ENCODE results near the gene MDM4. TPM values are rescaled to one million over a fixed set of nuclear protein-coding genes. Genes with fewer than 3 reads are reported as not detected.
"Not testable (repeated sequence)": the region's sequence is repeated elsewhere in the genome, so short reads cannot be mapped to it uniquely, and the experiment has no call there.

Gene MDM4
- total RNA-seq: 87.5 TPM

GRCh38 chr1:204516180-204516879 lies at the start of gene MDM4:
Gene MDM4 (plus strand): TSS chr1:204516406. CDS start chr1:204525519, 9,113 bp downstream.
- DNase-seq: peak; percentile 93

- DNase-seq: no peak
Measured at GRCh38 chr1:204466416-204467405, 49.5 kb upstream of the MDM4 start.

DNA sequence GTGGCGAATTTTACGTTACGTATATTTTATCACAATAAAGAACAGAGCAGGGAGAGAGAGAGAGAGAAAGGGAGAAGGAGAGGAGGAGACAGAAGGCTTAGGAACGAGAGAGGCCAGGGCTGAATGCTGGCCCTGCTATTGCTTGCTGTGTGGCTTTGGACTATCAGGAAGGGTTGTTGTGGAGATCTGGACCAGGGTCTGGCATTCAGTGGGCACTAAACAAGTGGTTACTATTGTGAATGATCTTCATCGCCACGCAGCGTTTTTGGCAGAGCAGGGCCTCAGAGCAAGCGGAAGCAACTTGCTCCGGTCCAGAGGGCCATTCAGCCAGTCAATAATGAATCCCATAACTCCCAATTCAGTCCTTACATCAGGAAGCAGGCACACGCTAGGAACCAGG lies 48.0 kb upstream of the MDM4 start:
- no peak for DNase-seq

GRCh38 chr1:204468766-204469302 lies 47.4 kb upstream of the MDM4 start:
- DNase-seq: no peak

DNA sequence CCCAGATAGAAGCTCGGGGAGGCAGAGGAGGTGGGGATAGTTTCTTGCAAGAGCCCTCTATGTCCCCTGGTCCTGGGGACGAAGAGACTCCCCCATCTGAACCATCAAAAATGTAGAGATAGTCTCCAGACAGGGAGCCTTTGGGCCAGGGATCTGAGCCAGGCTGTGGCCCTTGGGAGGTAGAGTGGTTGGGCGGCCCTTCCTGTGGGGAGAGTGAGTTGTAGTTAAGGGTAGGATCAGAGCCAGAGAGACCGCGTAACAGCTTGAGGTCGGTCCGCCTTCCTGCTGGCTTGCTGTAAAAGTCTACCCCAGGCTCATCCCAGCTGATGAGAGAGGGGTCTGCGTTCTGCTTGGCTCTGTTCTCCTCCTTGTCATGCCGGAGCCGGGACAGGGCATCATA lies 46.9 kb upstream of the MDM4 start:
- no peak for DNase-seq

- no peak for DNase-seq
Measured at GRCh38 chr1:204471687-204472086, 44.5 kb upstream of the MDM4 start.

DNA sequence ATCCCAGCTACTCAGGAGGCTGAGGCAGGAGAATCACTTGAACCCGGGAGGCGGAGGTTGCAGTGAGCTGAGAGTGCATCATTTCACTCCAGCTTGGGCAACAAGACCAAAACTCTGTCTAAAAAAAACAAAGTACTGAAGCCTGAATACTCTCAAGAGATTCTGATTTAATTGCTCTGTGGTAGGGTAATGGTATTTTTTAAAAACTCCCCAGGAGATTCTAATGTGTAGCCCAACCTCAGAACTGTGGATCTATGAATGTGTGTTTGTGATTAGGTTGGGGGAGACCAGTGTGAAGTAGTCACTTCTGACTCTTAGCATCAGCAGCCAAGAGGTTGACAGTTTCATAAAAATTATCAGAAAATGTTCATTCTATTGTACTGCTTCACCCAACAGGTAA lies 43.5 kb upstream of the MDM4 start:
- DNase-seq: no peak

DNA sequence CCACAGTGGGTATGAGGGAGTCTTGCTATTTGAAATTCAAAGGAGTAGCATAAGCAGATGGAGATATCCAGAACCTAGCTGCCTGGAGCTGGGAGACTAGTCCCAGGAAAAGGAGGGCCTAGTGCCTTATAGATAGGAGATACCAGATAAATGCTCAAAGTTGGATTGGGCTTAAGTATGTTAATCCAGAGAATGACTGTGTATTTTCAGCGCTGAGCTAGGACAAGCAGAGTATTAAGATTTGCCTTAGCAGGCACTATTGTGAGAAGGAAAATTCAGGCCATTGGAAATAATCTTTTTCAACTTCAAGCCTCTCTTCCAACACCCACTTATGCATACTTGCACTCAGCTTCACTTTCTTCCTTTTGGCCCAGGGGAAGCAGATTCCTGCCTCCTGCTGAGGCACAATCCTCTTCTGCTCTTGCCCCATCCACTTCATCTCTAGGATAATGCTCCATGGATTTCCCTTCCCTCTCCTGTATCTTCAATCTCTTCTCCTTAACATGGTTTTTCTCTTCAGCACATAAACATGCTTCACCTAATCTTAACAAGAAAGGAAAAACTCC lies 42.7 kb upstream of the MDM4 start:
- DNase-seq: no peak

DNA sequence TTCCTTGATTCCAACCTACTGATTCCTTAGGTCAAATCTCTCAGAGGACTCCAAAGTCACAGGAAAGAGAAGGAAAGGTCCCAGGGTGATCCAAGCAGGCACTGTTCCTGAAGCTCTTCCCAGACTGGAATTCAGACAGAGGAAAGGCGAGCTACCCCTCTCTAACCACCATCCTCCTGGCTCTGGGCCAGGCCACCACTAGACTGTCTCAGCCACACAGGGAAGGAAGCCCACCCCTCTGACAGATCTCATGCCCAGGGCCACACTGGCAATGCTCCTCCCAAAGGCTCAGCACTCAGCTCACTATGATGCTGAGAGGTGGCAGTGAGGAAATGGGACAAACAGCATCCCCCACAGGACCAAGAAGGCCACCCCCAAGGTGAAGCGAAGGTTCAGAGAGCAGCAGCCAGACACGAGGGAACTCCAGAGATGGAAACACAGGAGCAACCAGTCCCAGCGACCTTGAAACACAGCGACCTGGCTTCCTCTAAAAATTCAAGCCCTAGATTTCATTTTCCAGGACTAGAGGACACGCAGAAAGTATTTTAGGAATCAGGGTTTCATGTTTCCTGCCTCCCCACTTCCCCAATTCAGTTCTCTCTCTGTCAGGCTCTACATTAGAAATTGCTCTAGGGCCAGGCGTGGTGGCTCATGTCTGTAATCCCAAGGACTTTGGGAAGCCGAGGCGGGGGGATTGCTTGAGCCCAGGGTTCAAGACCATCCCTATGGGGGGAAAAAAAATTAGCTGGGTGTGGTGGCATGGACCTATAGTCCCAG lies 40.4 kb upstream of the MDM4 start:
- DNase-seq: no peak

DNA sequence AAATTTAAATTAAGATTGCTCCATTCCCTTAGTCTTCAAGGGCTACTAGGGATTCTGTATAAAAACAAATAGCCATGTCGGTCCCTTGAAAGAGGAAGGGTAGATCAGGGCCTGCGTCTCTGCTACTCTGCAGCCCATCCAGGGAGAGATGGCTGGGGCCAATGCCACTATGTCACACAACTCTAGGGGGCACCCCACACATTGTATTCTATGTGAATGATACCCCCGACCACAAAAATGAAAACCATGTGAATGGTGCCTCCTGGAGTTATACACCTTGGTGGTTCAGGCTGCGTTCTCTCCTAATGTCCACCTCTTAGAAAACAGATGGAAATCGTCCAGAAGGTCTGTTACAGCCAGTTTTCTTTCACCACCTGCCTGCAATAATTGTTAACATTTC lies 39.6 kb upstream of the MDM4 start:
- no peak for DNase-seq

DNA sequence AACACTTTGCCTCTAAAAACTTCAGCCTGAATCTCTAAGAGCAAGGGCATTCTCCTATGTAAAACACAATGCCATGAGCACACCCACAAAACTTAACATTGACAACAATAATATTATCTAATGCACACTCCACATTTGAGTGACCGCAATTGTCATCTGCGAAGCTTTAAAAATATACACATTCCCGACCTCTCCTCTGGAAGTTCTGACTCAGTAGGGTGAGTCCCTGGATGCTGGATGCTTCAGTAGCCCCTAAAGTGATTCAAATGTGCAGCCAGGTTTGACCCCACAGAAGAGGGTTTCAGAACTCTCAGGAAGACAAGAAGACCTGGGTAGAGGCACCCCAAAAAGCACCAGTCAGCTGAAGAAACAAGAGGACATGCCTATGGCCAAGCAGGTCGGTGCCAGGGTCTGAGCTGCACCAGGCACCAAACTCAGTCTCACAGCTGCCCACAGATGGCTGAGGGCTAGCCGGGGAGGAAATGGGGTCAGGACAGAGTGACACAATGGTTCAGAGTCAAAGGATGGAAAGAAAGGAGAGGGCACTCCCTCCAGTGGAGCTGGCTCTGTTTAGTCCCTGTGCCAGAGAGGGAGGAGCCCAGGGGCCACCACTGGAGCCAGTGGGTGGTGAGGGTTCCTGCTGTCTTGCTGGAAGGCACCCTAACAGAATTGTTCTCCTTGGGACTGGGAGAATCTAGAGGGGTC lies 39.0 kb upstream of the MDM4 start:
- DNase-seq: no peak

DNA sequence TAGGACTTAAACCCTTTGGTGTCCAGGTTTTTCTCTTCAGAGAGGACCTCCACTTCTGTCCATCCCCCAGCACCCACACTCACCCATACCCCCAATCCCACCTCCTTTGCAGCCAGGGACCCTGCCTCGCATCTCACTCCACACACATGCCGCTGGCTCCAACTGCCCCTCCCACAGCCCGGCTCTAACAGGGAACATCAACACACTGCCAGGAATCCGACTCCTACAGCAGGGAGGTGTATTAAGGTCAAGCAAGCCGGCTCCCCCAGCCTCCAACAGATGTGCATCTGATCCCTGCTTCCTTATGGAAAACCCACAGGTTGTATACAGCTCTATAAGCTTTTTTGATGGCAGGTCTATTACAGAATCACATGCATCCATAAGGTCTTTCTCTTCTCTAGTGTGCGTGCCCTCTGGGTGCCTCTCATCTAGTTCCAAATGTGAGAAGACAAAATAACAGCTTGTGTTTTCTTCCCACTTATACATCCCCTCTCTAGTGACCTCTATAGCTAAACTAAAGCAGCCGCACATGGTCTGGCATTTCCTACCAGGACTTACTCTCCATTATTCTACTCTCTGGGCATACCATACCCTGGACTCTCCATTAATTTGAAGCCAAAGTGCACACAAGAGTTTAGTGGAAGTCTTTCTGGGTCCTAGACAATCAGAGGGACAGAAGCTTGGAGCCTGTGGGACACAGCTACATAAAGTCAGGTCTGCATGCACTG lies 37.9 kb upstream of the MDM4 start:
- DNase-seq: no peak

GRCh38 chr1:204478921-204479320 lies 37.3 kb upstream of the MDM4 start:
- no peak for DNase-seq

DNA sequence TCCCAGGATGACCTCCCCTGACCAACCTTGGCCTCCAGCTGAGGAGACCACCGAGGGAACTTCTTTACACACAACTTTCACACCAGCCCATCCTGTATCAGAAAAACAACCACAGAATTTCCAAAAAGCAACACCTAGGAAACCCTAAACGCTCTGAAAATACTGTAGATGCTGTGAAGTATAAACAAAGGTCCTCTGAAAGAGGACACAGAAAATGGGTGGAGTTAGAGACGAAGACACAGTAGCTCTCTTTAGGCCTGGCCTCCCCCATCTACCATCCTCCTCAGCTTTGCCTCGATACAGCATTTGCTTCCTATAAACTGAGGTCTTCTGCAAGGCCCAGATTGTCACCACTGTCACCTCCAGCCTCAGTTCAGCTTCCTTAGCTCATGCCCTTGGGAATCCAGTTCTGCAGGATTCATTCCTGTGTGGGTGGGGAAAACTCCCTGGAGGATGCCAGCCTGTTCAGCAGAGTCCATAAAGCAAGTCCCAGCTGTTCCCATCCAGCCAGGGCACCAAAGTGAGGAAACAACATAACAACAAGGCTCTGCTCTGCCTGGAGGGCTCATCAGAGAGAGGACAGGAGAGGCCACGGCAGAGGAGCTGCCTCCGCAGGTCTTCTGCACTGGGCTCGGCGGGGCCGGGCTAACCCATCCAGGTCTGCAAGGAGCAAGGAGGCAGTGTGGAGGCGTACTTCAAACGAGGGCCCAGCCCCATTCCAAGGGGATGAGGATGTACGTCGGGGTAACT lies 36.6 kb upstream of the MDM4 start:
- no peak for DNase-seq

DNA sequence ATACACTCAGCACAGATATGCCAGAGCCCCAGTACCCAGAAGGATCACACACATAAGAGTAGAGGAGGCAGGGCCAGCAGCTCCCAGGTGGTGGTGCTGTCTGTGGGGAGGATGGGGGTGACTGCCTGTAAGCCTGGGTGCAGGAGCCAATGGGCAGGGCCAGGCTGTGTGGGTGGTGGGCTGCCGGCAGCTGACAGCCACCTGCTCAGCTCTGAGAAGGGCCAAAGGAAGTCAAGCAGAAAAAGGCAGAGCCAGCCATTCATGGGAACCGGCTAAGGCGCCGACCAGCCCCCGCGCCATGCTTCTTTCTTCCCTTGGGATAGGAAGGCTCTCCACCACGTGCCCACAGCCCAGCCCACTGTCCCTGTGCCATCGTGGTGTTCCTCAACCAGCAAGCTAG lies 35.7 kb upstream of the MDM4 start:
- DNase-seq: no peak

DNA sequence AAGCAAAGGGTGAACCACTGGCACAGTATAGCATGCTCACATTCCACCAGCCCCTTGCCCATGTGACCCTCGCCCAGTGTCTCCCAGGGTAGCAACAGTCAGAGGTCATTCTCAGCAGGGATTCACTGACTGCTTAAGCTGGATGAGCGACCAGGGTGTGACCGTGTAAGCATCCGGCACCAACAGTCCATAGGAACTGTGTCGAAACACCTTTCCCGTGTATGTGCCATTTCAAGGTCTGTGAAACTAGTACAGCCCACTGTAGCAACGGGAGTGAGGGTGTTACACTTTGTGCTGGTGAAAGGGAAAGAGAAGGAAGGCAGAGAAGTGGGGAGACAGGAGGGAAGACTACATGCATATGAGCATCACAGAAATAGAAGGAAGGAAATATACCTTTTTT lies 32.4 kb upstream of the MDM4 start:
- no peak for DNase-seq

DNA sequence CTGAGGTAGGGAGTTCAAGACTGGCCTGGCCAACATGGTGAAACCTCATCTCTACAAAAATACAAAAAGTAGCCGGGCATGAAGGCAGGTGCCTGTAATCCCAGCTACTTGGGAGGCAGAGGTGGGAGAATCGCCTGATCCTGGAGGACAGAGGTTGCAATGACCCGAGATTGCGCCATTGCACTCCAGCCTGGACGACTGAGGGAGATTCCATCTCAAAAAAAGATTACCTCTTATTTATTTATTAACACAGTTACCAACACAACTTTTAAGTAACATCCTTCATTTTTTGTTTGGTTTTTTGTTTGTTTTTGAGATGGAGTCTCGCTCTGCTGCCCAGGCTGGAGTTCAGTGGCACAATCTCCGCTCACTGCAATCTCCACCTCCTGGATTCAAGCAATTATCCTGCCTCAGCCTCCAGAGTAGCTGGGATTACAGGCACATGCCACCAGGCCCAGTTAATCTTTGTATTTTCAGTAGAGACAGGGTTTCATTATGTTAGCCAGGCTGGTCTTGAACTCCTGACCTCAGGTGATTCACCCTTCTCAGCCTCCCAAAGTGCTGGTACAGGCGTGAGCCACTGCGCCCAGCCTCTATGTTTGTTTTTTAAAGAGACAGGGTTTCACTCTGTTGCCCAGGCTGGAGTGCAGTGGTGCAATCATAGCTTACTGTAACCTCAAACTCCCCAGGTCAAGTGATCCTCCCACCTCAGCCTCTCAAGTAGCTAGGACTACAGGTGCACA lies 29.5 kb upstream of the MDM4 start:
- not testable (repeated sequence) for DNase-seq

DNA sequence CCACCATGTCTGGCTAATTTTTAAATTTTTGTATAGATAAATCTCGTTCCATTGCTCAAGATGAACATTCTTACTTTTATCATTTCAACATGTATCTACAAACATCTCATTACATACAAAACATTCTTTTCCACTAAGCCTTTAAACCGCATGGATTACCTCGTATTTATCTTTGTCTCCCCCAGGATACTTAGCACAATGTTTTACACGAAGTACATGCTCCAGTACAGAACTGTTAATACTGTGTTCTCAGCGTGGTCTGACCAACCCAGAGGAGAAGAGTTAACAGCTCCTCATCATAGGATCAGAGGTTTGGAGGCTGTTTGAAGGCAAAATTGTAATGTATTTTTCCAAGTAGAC lies 29.0 kb upstream of the MDM4 start:
- DNase-seq: no peak

GRCh38 chr1:204491655-204492054 lies 24.6 kb upstream of the MDM4 start:
- DNase-seq: no peak

All from skin of body (tissue), 2 donors.